ENCODE results near the gene PIGA.

DNA sequence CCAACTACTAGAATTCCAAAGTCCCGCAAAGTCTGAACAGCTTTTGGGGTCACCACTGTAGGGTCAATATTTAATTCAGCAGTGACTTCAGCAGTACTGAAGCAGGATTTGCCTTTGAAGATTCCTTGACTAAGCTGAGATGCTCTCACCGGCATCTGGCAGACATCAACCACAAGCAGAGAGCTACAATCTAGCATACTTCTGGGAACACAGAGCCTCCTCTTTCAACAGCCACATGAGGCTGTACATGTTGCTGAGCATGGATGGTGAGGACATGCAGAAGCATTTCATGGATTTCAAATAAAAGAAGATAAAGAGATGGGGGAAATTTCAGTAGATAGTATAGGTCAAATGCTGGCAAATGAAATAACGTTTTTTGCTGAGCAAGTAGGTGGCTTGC, 13.3 kb downstream of the PIGA start:
- TF ChIP-seq PHB2 (IDR thresholded peaks at IDR 0.05; ENCODE audit: low read depth) (no peak), JUND (IDR thresholded peaks at IDR 0.05; ENCODE audit: borderline replicate concordance, low read depth, low read length) (no peak), JUND (tag; IDR thresholded peaks at IDR 0.05; ENCODE audit: borderline replicate concordance, low read depth, low read length) (no peak), ZNF282 (CRISPR knock-in tag; IDR thresholded peaks at IDR 0.05) (no peak), EP300 (IDR thresholded peaks at IDR 0.05; ENCODE audit: low read length) (no peak), SIRT6 (IDR thresholded peaks at IDR 0.05; ENCODE audit: low read depth, low read length) (no peak), NR2C1 (IDR thresholded peaks at IDR 0.05) (no peak), NR2C1 (tag; IDR thresholded peaks at IDR 0.05) (no peak), EGR1 (conservative IDR thresholded peaks at IDR 0.05) (no peak), CEBPB (tag; IDR thresholded peaks at IDR 0.05) (no peak), ZNF124 (CRISPR knock-in tag; IDR thresholded peaks at IDR 0.05) (no peak), ATF7 (IDR thresholded peaks at IDR 0.05) (no peak), ZNF146 (CRISPR knock-in tag; IDR thresholded peaks at IDR 0.05; ENCODE audit: unreplicated experiment) (no peak)
- TF ChIP-seq, protein P1, sequence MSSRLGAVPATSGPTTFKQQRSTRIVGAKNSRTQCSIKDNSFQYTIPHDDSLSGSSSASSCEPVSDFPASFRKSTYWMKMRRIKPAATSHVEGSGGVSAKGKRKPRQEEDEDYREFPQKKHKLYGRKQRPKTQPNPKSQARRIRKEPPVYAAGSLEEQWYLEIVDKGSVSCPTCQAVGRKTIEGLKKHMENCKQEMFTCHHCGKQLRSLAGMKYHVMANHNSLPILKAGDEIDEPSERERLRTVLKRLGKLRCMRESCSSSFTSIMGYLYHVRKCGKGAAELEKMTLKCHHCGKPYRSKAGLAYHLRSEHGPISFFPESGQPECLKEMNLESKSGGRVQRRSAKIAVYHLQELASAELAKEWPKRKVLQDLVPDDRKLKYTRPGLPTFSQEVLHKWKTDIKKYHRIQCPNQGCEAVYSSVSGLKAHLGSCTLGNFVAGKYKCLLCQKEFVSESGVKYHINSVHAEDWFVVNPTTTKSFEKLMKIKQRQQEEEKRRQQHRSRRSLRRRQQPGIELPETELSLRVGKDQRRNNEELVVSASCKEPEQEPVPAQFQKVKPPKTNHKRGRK (tag; IDR thresholded peaks at IDR 0.05): no peak
